Activated naive CD8-positive, alpha-beta T cell (primary cell): ENCODE results near the gene DHRS11.

Experiments
- H3K27ac Mint-ChIP-seq: one replicate; pipeline ENCODE4 v1.8.0; 2021; ENCODE audit warnings: mixed read lengths
- H3K27me3 Mint-ChIP-seq: one replicate; pipeline ENCODE4 v1.8.0; 2021; ENCODE audit warnings: mixed read lengths
- H3K36me3 Mint-ChIP-seq: one replicate; pipeline ENCODE4 v1.8.0; 2021; ENCODE audit warnings: mixed read lengths
- H3K4me1 Mint-ChIP-seq: one replicate; pipeline ENCODE4 v1.8.0; 2021; ENCODE audit warnings: low read depth, mixed read lengths
- H3K4me3 Mint-ChIP-seq: one replicate; pipeline ENCODE4 v1.8.0; 2021; ENCODE audit warnings: mild to moderate bottlenecking, mixed read lengths
- H3K9me3 Mint-ChIP-seq: one replicate; pipeline ENCODE4 v1.8.0; 2021; ENCODE audit warnings: low read depth, mixed read lengths

Gene DHRS11

DNA sequence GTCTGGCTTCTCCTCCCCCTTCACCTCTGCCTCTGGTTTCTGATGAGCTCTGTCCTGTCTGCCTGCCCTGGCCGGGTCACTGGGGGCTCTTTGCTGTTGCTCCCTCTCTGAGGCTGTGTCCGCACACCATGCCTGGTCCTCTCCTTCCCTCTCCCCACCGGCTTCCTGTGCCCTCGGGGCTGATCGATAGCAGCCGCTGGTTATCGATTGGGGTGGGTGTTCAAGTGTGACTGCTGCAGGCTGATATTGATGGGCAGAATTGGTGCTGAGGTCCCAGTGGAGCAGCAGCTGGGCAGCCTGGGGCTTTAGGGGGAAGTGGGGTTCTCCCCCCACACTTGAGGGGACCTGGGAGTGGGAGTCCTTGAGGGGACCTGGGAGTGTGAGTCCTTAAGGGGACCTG, 26.1 kb downstream of the DHRS11 start:
- H3K36me3 Mint-ChIP-seq: no peaks in the 10 kb centered on the region
- no peak overlapping the region for H3K4me3 Mint-ChIP-seq
- no peaks in the 10 kb centered on the region for H3K27me3 Mint-ChIP-seq
- H3K27ac Mint-ChIP-seq: no peak overlapping the region
- H3K4me1 Mint-ChIP-seq: no peaks in the 10 kb centered on the region
- no peaks in the 10 kb centered on the region for H3K9me3 Mint-ChIP-seq

DNA sequence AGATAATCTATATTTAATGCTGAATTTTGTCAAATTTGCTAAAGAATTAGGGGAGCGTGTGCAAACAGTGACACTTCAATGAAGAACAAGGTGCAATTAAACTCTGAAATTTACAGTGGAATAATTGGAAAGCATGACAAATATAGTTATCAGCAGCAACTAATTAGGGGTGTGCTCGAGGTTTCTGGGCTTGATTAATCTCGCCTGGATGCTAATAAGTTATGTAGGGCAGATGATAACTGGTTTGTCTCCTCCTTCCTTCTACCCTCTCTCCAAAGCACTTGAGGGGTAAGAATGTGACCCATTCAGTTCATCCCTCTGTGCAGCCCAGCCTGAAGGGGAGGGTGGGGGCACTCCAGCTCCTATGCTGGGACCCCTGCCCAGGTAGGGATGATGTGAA, 31.6 kb downstream of the DHRS11 start:
- Mint-ChIP-seq H3K36me3 (no peaks in the 10 kb centered on the region), H3K27me3 (no peaks in the 10 kb centered on the region), H3K4me1 (no peaks in the 10 kb centered on the region), H3K4me3 (no peak overlapping the region), H3K27ac (no peak overlapping the region), H3K9me3 (no peaks in the 10 kb centered on the region)

DNA sequence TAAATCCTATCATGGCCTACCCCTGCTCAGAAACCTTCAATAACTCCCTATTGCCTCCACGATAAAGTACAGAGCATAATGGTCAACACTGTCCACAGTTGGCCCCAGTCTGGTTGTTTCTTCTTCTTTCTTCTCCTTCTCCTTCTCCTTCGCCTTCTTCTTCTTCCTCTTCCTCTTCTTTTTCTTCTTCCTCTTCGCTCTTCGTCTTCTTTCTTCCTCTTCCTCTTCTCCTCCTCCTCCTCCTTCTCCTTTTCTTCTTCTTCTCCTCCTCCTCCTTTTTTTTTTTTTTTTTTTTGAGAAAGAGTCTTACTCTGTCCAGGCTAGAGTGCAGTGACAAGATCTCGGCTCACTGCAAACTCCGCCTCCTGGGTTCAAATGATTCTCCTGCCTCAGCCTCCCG, 33.5 kb downstream of the DHRS11 start:
- H3K4me1 Mint-ChIP-seq: no peaks in the 10 kb centered on the region
- no peaks in the 10 kb centered on the region for H3K36me3 Mint-ChIP-seq
- no peaks in the 10 kb centered on the region for H3K9me3 Mint-ChIP-seq
- no peak overlapping the region for H3K4me3 Mint-ChIP-seq
- H3K27ac Mint-ChIP-seq: no peak overlapping the region
- H3K27me3 Mint-ChIP-seq: no peaks in the 10 kb centered on the region

DNA sequence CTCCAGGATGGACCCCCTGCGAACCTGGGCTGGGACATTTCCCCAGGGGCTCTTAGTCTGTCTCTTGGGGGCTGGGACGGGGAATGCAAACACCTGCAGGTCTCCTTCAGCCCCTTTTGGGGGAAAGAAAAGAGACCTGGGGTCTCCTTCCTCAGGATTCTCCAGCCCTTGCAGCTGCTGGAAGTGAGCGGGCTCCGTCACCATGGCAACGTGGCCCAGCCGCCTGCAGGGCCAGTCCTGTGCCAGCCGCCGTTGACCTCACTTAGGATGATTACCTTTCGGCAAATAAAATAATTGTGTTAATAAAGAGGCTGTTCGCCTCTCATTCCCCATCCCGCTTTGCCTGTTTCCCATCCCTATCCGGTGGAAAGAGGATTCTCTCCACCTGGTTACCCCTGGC, 35.4 kb downstream of the DHRS11 start:
- no peak overlapping the region for H3K4me3 Mint-ChIP-seq

DNA sequence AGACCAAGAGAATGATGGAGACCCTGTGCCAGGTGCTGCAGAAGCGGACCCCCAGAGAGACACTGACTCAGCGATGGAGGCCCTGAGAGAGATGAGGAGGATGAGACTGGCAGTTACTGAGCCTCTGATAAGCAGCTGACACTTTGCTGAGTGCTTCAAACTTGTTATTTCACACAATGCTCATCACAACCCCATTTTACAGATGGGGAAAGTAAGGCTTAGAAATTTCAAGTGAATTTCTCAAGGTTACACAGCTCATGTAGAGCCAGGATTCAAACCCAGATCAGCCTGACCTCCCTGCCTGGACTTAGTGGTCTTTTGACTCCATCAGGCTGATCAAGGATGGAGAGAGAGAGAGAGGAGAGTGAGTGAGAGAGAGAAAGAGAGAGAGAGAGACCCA, 36.9 kb downstream of the DHRS11 start:
- Mint-ChIP-seq H3K36me3 (no peaks in the 10 kb centered on the region), H3K4me1 (no peaks in the 10 kb centered on the region), H3K9me3 (no peaks in the 10 kb centered on the region), H3K27me3 (no peaks in the 10 kb centered on the region), H3K27ac (no peak overlapping the region), H3K4me3 (no peak overlapping the region)

More for the DNA sequence above, 35.4 kb downstream of the DHRS11 start:
- Mint-ChIP-seq H3K27ac (no peak overlapping the region), H3K4me1 (no peaks in the 10 kb centered on the region), H3K9me3 (no peaks in the 10 kb centered on the region), H3K27me3 (no peaks in the 10 kb centered on the region), H3K36me3 (no peaks in the 10 kb centered on the region)

DNA sequence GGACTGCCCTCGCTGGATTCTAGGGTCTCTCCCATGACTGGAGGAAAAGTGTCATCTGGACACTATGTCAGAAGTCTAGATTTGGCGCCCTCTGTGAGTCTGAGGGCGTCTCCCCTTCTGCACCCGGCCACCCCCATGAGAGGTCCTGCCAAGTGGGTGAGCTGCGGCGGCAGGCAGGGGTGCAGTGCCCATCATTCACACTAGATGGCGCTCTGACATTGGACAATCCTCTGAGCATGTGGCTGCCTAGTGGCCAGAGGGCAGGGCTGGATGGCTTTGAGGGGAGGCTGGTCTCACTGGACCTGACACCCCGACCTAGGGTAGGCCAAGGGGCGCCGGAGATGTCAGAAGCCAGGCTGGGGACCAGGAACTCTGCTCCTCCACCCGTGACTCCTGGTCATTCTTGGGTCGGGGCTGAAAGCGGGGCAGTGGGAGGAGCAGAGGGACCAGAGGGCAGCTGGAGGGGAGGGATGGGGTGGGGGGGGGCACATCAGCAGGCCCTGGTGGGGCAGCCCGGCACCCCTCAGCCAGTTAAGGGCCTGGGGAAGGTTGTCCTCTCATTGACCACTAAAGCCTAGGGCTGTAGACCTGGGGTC, 37.7 kb downstream of the DHRS11 start:
- no peaks in the 10 kb centered on the region for H3K9me3 Mint-ChIP-seq
- H3K27me3 Mint-ChIP-seq: no peaks in the 10 kb centered on the region
- no peak overlapping the region for H3K4me3 Mint-ChIP-seq
- H3K27ac Mint-ChIP-seq: no peak overlapping the region
- H3K4me1 Mint-ChIP-seq: no peaks in the 10 kb centered on the region
- no peaks in the 10 kb centered on the region for H3K36me3 Mint-ChIP-seq

DNA sequence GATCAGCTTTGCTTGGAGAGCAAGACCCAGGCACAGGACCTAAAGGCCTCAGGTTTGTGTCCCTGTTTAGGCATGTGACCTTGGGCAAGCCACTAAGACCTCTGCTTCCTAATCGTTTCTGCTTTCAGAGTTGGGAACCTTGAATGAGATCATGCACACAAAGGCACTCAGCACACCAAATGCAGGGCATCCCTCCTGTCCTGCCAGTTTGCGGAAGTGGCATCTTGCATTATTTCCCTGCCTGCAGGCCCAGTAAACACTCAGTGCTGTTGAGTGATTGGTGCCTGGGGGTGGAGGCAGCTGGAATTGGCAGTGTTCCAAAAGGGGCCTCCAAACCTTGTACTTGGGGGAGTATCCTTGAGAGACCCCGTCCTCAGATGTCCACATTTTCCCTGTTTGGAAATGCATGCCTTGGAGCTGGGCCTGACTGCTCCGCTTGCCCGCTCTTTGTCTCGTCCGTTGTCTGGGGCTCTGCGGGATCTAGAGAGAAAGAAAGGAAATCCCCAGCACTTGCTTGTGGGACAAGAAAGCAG, 38.4 kb downstream of the DHRS11 start:
- Mint-ChIP-seq H3K36me3 (no peaks in the 10 kb centered on the region), H3K27me3 (no peaks in the 10 kb centered on the region), H3K9me3 (no peaks in the 10 kb centered on the region), H3K27ac (no peak overlapping the region), H3K4me3 (no peak overlapping the region), H3K4me1 (no peaks in the 10 kb centered on the region)

DNA sequence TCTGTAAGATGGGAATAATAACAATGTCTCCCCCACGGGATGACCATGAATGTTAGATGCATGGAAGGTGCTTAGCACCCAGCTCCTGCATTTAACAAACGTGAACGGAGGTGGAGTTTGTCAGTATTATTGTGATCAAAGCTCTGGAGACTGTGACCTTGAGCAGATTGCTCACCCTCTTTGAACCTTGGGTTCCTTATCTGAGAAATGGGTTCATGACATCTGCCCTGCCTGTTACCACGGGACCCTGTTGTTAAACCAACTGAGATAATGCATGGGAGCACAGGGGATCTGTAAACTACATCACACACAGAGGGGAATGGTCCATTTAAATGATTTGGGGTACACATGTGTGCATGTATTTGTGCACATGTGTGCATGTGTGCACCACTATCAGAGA, 39.3 kb downstream of the DHRS11 start:
- H3K9me3 Mint-ChIP-seq: no peaks in the 10 kb centered on the region
- no peaks in the 10 kb centered on the region for H3K36me3 Mint-ChIP-seq
- H3K27me3 Mint-ChIP-seq: no peaks in the 10 kb centered on the region
- H3K4me1 Mint-ChIP-seq: no peaks in the 10 kb centered on the region
- no peak overlapping the region for H3K4me3 Mint-ChIP-seq
- no peak overlapping the region for H3K27ac Mint-ChIP-seq

DNA sequence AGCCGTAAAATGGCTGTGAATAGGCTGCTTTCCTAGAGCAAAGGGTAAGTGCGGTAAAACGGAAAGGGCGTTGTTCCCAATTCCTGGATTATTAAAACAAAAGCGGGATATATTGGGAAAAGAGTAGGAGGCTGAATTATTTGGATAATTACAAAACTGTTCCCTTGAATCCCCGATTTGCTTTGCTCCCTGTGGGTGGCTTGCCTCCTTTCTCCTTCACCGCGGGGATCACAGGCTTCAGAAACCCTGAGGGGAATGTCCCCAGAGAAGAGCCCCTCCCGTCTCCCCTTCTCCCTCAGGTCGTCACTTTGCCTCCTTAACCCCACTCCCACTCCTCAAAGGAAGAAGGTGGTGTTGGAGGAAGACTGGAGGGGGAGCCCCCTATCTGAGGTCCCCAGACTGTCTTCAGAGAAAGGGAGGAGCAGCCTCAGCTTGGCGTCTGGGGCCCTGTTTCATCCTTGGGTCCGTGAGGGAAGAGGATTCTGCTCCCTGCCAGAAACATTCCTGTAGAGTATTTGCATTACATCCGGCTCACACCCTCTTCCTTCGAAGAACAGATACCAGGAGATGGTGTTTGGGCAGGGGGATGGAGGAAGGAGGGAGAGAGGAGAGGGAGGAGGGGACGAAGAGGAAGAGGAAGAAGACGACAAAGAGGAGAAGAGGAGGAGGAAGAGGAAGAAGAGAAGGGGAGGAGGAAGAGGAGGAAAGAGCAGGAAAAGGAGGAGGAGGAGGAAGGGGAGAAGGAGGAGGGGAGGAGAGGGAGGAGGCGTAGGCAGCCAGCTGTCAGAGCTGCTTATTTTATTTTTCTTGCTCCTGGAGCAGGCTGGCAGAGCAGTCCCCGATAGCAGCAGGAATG, 41.5 kb downstream of the DHRS11 start:
- Mint-ChIP-seq H3K4me1 (no peaks in the 10 kb centered on the region), H3K9me3 (no peaks in the 10 kb centered on the region), H3K4me3 (no peak overlapping the region), H3K36me3 (no peaks in the 10 kb centered on the region), H3K27me3 (no peaks in the 10 kb centered on the region), H3K27ac (no peak overlapping the region)

DNA sequence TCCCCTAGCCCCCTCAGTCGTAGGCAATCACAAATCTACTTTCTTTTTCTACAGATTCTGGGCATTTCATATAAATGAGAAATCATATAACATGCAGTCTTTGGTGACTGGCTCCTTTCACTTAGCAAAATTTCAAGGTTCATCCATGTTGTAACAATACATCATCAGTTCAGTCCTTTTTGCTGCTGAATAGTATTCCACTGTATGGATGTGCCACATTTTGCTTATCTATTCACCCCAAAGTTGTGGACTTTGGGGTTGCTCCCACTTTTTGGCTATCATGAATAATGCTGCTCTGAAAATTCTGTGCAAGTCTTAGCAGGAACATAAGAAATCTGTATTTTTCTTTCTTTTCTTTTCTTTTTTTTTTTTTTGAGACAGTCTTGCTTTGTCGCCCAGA, 48.7 kb downstream of the DHRS11 start:
- Mint-ChIP-seq H3K9me3 (no peaks in the 10 kb centered on the region), H3K27ac (no peak overlapping the region), H3K36me3 (no peaks in the 10 kb centered on the region), H3K27me3 (peaks cover 28% of the 10 kb centered on the region), H3K4me1 (peaks cover 12% of the 10 kb centered on the region), H3K4me3 (peak overlapping the region; percentile 35)

DNA sequence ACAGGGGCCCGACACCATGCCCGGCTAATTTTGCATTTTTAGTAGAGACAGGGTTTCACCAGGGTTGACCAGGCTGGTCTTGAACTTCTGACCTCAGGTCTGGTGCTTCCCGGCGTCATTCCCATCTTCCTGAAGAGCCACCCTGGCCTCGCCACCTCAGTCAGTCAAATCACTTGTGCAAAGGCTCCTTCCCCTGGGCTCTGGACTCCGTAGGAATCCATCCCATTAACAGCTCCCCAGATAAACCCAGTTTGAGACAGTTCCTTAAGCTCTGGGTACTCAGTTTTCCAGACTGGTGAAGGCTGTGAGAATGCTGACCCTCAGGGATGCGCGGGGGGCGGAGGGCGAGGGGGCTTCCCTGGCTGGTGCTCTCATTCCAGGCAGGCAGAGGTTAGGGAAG, 49.2 kb downstream of the DHRS11 start:
- peaks cover 12% of the 10 kb centered on the region for H3K4me1 Mint-ChIP-seq
- no peaks in the 10 kb centered on the region for H3K9me3 Mint-ChIP-seq
- H3K27ac Mint-ChIP-seq: no peak overlapping the region
- peaks cover 28% of the 10 kb centered on the region for H3K27me3 Mint-ChIP-seq
- no peaks in the 10 kb centered on the region for H3K36me3 Mint-ChIP-seq
- H3K4me3 Mint-ChIP-seq: peak overlapping the region; percentile 35

DNA sequence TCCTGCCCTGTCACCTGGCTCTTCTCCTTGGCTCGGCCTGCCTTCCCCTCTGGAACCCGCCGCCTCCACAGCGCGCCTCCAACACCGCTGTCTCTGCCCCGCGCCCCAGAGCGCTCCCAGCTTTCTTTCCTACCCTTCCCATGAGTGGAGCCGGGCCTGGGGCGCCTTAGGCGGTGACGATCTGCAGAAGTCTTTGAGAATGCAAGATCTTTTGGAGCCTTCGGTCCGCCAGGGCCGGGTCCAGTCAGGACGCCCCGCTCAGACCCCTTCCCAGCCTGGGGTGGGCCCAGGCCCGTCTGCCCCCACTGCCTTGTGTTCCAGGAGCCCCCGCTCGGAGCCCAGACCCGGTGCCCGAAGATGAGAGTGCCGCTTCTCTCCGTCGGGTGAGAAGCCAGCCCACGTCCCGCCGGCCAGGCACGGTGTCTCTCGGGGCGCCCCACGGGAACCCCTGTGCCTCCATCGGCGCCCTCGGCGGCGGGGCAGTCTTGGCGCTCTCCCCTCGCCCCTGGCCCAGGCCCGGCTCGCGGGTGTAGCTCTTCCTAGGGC, 49.7 kb downstream of the DHRS11 start:
- no peak overlapping the region for H3K4me3 Mint-ChIP-seq
- H3K9me3 Mint-ChIP-seq: no peaks in the 10 kb centered on the region
- no peaks in the 10 kb centered on the region for H3K36me3 Mint-ChIP-seq
- peaks cover 28% of the 10 kb centered on the region for H3K27me3 Mint-ChIP-seq
- H3K27ac Mint-ChIP-seq: no peak overlapping the region
- H3K4me1 Mint-ChIP-seq: peaks cover 12% of the 10 kb centered on the region

DNA sequence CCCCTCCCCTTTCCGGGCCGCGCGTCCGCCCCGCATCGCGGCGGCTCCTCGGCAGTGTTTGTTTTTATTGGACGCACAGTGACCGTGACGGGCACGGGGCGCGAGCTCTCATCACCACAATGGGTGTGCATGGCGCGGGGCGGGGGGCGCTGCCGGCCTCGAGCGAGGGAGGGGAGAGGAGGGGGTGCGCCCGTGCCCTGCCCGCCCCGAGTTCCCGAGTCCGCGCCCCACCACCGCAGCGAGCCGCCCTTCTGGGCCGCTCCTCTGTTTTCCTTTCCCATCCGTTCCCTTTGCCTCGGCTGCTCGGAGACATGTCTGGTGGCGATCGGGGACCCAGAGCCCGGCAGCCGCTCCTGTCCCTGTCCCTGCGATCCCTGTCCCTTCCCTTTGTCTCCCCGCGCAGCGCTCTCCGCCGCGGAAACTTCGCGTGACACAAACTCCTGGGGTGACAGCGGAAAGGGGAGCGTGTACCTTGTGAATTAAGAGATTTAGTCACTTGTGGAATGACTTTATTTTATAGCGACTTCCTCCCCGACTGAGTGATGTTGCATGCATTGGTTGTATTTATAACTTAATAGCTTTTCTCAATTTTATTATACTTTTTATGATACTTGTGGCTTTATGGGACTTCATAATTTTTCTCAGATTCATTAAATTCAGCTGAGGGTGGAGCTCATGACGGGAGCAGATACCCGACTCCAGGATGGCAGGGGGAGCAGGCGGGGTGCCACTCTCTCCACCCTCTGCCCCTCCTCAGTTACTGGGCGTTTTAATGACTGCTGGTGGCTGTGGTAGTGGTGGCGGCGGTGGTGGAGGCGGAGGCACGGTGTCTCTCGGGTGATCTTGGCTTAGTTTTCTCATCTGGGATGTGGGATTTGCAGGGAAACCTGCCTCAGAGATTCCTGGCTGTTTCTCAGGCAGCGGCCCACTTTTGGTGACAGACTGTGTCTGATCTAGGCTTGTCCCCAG, 50.5 kb downstream of the DHRS11 start:
- no peaks in the 10 kb centered on the region for H3K36me3 Mint-ChIP-seq
- peak overlapping the region; percentile 85 for H3K4me3 Mint-ChIP-seq
- H3K4me1 Mint-ChIP-seq: peaks cover 12% of the 10 kb centered on the region
- H3K9me3 Mint-ChIP-seq: no peaks in the 10 kb centered on the region
- H3K27me3 Mint-ChIP-seq: peaks cover 29% of the 10 kb centered on the region
- H3K27ac Mint-ChIP-seq: no peak overlapping the region

DNA sequence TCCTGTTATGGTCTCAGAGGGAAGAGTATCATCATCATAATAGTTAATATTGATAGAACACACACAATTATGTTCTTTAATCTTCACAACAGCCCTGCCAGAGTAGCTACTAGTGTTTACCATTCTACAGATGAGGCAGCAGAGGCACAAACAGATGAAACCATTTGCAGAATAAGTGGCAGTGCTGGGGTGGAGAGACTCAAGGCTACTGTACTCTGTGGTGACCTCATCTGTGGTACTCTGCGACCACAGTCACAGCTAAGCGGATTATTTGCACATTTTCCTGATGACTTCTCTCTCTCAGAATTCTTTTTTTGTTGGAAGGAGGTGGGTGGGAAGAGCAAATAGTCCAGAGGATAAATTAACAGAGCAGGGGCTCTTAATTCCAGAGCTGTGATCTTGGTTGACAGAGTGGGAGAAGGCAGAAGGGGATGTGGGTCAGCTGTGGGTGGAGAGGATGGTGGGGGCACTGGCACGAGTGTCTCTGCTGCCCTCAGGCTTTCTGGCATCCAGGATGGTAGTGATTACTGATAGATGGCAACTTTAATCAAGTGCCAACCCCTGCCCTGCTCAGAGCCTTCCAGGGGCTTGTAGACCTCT, 51.5 kb downstream of the DHRS11 start:
- Mint-ChIP-seq H3K27ac (no peak overlapping the region), H3K36me3 (no peaks in the 10 kb centered on the region), H3K27me3 (peaks cover 29% of the 10 kb centered on the region), H3K4me3 (peak overlapping the region; percentile 85), H3K4me1 (peaks cover 12% of the 10 kb centered on the region), H3K9me3 (no peaks in the 10 kb centered on the region)
